GM19395 (cell line): Measurements from ENCODE around the gene CELF1.

Experiments
- ATAC-seq: cut with Tn5 transposase; IDR thresholded peaks from one replicate; pipeline ENCODE4 v1.9.1; 2021; ENCODE audit warnings: mild to moderate bottlenecking, moderate library complexity; ENCODE audit not compliant: unreplicated experiment

The CELF1 gene

GRCh38 chr11:47451990-47452389 is 100.9 kb downstream of the CELF1 start:
- ATAC-seq: no peak

- no peak for ATAC-seq
Measured at GRCh38 chr11:47451436-47451835, 101.5 kb downstream of the CELF1 start.

- ATAC-seq: no peak
Measured at GRCh38 chr11:47449541-47449940, 103.4 kb downstream of the CELF1 start.

DNA sequence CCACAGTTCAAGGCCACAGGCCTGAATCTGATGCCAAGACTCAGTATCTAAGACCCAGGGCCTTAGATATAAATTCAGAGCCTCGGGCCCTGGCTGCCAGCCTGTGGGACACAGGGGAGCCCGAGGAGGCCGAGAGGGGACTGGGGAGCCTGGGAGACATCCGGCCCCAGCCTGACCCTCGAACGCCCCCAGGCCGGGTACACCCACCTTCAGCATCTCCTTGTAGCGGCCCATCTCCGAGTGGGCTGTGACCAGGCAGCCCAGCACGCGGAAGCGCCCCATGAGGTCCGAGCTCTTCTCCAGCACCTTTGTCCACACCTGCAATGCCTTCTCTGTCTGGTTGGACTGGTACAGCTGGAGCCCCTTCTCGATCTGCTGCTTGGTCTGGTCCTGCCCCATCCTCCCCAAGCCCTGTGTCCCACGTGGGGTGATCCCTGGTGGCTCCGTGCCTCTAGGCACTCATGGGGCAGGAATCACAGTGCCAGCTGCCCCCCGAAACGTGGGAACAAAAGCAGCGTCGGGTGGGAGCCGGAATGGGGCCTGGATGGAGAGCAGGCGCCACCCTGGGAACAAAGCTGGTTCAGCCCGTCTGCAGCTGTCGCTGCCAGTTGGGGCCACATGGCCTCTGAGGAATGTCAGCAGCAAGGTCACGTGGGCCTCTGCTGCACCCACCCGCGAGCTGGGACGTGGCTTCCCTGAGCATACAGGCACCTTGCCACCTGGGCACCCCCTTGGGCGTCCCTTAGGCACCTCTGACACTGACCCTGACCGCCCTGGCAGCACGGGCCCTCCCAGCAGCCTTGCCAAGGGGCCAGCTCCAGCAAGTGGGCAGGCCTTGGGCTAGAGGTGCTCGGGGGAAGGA is 104.1 kb downstream of the CELF1 start, which contains the start of gene RAPSN:
RAPSN (minus strand) TSS at position 571 of the 862 bp plus-strand sequence; CDS start at position 399, 172 bp downstream.
- ATAC-seq: no peak

- no peak for ATAC-seq
Measured at GRCh38 chr11:47447906-47448305, 105.0 kb downstream of the CELF1 start.

- no peak for ATAC-seq
Measured at GRCh38 chr11:47446833-47447232, 106.1 kb downstream of the CELF1 start.

- no peak for ATAC-seq
Measured at GRCh38 chr11:47445840-47446239, 107.1 kb downstream of the CELF1 start.

- ATAC-seq: no peak
Measured at GRCh38 chr11:47443817-47444216, 109.1 kb downstream of the CELF1 start.

DNA sequence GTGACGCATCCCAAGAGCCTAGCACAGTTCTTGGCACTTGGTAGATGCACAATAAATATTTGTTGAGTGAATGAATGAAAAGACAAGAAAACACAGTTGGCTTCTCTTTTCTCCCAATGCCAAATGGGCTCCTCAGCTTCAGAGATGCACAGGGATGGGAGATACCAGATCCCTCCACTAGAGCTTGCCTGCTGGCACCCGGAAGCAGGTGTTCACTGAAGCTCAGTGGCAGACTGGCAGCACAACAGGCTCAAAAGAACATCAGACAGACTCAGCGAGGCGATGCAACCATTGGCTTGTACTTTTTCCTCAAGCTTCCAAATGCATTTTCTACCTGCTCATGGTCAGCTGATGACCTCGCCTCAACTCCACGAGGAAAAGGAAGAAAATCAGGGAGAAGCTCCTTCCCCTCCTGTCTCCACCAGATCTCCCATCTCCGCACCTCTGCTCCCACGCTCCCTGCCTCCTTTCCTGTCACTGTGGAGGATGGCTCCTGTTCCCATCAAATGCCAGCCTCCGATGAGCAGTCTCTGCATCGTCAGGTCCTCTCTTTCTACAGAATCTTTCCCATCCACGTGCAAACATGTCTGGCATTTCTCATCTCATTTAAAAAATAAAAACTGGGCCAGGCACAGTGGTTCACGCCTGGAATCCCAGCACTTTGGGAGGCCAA is 109.8 kb downstream of the CELF1 start:
- ATAC-seq: no peak

DNA sequence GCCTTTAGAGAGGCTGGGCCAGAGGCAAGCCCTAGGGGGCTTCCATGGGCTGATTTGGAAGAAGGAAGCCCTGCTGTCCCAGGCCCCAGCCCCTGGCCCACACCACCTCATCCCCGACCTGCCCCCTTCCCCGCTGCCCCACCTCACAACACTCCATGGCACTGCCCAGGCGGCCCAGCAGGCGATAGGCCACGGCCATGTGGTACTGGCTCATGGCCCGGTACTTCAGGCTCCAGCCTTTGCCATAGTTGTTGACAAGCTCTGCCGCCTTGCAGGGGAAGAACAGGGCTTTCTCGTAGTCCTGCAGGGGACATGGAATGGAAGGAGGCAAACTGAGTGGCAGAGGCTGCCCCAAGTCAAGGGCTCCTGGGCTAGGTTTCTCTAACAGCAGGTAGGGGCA is 110.4 kb downstream of the CELF1 start:
- no peak for ATAC-seq

GRCh38 chr11:47441421-47441820 is 111.5 kb downstream of the CELF1 start:
- no peak for ATAC-seq

GRCh38 chr11:47440054-47440476 is 112.9 kb downstream of the CELF1 start:
- no peak for ATAC-seq

GRCh38 chr11:47438721-47439120 is 114.2 kb downstream of the CELF1 start:
- ATAC-seq: no peak

DNA sequence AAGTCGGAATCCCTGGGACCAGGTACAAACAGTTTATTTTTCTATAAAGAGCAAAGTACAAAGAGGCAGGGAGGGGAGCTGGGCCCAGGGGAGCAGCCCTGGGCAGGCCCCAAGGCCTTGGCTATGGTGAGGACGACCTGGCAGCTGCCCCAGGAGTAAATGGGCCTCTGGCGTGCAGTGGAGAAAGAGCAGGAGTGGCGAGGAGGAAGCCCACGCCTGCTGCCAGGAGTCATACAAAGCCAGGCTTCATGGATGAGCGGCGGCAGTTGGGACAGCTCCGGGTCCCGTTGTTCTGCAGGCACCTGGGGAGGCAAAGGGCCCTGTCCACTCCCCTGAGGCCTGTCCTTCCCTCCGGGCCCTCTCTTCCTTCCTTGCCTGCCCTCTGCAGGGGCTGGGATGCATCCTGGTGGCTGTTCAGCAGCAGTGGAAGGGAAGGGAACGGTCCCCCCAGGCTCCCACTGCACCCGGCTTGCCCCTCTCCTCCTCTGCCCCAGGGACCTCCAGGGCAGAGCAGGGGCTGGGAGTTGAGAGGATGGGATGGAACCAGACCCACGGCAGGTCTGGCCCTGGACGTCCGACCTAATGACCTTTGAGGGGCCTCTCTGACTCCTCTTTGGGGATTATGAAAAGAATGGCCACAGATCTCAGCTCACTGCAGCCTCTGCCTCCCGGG is 115.0 kb downstream of the CELF1 start:
- ATAC-seq: no peak

- no peak for ATAC-seq
Measured at GRCh38 chr11:47437218-47437745, 115.7 kb downstream of the CELF1 start.

GRCh38 chr11:47436726-47437125 is 116.2 kb downstream of the CELF1 start:
- no peak for ATAC-seq

- no peak for ATAC-seq
Measured at GRCh38 chr11:47435687-47436086, 117.2 kb downstream of the CELF1 start.

DNA sequence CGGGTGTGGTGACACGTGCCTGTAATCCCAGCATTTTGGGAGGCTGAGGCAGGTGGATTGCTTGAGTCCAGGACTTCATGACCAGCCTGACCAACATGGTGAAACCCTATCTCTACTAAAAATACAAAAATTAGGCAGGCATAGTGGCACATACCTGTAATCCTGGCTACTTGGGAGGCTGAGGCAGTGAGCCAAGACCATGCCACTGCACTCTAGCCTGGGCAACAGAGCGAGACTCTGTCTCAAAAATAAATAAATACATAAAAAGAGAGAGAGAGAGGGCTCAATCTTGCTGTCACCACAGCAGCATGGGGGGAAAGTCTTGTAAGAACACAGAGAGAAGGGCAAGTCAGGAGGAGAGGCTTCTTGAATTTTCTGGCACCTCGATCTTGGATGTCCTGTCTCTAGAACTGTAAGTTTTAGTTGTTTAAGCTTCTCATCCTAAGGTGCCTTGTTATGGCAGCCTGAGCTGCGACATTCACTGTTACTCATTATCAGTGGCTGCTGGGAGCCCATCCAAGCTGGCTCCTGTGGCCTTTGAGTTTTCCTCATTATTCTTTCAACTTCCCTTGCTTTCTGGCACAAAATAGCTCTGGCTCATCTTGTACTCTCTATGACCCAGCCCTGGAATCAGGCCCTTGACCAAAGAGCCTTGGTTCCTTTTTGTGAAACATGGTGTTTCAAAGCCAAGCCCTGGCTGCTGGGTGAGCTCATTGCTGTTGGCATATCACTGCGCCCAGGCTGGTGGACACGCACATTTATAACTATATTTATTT is 118.7 kb downstream of the CELF1 start:
- no peak for ATAC-seq

DNA sequence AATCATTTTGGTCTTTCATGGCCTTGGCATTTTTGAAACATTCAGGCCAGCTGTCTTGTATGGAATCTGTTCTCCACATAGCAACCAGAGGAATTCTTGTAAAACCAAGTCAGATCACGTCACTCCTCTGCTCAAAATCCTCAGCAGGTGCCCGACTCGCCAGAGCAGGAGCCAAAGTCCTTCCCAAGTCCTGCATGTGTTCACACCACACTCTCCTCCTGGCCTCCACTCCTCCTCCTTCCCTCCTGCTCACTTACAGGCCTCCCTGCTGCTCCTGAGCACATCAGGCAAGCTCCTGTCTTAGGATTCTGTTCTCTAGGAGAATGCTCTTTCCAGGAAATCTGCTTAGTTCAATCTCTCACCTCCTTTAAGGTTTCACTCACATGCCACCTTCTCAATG is 119.8 kb downstream of the CELF1 start:
- no peak for ATAC-seq

DNA sequence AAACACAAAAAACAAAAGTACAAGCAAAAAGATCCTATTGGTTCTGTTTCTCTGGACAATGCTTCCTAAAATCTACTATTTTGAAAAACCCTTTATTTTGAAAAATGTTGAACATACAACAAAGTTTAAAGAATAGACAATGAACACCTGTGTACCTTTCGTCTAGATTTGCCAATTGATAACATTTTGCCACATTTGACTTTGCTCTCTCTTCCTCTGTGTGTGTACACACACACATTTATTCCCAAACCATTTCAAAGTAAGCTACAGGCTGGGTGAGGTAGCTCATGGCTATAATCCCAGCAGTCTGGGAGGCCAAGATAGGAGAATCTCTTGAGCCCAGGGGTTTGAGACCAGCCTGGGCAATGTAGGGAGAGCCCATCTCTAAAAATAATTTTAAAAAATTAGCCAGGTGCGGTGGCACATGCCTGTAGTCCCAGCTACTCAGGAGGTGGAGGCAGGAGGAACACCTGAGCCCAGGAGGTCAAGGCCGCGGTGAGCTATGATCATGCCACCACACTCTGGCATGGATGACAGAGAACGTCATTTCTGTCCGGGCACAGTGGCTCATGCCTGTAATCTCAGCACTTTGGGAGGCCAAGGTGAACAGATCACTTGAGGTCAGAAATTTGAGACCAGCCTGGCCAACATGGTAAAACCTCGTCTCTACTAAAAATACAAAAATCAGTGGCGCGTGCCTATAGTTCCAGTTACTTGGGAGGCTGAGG is 121.4 kb downstream of the CELF1 start:
- no peak for ATAC-seq
